ENCODE data around the gene SEPTIN12. TPM values are rescaled to one million over a fixed set of nuclear protein-coding genes. Genes with fewer than 3 reads are reported as not detected.
A peak's percentile ranks its signal among the peaks of the same experiment; 100 is the strongest.

Gene SEPTIN12
- total RNA-seq, 2 experiments from 2014 or later = not detected

GRCh38 chr16:4778050-4778392 lies 10.1 kb downstream of the SEPTIN12 start:
- H3K27me3 Mint-ChIP-seq = no peaks in the 10 kb centered on the region
- no peaks in the 10 kb centered on the region for H3K36me3 Mint-ChIP-seq
- H3K4me3 Mint-ChIP-seq = no peak overlapping the region
- no peaks in the 10 kb centered on the region for H3K4me1 Mint-ChIP-seq
- no peak for DNase-seq
- no peaks in the 10 kb centered on the region for H3K9me3 Mint-ChIP-seq
- H3K27ac Mint-ChIP-seq = no peak overlapping the region

DNA sequence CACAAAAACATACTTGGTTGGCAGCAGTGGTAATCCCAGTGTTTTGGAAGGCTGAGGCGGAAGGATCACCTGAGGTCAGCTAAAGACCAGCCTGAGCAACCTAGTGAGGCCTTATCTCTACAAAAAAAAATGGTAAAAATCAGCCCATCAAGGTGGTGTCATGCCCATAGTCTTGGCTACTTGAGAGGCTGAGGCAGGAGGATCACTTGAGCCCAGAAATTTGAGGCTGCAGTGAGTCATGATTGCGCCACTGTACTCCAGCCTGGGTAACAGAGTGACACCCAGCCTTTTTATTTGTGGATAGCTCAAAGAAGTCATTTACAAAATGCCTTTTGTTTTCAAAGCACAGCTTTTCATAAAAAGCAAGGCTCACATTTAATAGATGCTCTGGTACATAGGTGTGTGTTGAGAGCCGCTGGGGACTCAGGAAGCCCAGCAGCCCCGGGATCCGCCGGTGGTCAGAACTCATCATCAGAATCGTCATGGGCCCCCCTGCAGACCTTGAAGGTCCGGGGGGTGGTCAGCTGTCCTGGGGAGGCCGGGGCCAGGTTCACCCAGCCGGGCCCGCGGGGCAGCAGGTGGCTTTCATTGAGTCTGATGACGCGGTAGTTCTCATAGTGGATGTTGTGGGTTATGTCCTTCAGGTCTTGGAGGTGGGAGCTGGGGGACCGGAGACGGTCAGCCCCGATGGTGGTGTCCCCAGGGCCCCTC lies 10.7 kb downstream of the SEPTIN12 start:
- DNase-seq = no peak
- Mint-ChIP-seq H3K36me3 (no peaks in the 10 kb centered on the region), H3K4me1 (no peaks in the 10 kb centered on the region), H3K4me3 (no peak overlapping the region), H3K27ac (no peak overlapping the region), H3K27me3 (no peaks in the 10 kb centered on the region), H3K9me3 (no peaks in the 10 kb centered on the region)

GRCh38 chr16:4776141-4776705 lies 11.9 kb downstream of the SEPTIN12 start:
- no peaks in the 10 kb centered on the region for H3K36me3 Mint-ChIP-seq
- no peaks in the 10 kb centered on the region for H3K4me1 Mint-ChIP-seq
- no peaks in the 10 kb centered on the region for H3K27me3 Mint-ChIP-seq
- no peak overlapping the region for H3K4me3 Mint-ChIP-seq
- no peak overlapping the region for H3K27ac Mint-ChIP-seq
- no peaks in the 10 kb centered on the region for H3K9me3 Mint-ChIP-seq
- DNase-seq = no peak

GRCh38 chr16:4775005-4775404 lies 13.1 kb downstream of the SEPTIN12 start:
- no peak for DNase-seq
- H3K4me1 Mint-ChIP-seq = no peaks in the 10 kb centered on the region
- no peak overlapping the region for H3K27ac Mint-ChIP-seq
- H3K4me3 Mint-ChIP-seq = no peak overlapping the region
- no peaks in the 10 kb centered on the region for H3K9me3 Mint-ChIP-seq
- no peaks in the 10 kb centered on the region for H3K36me3 Mint-ChIP-seq
- H3K27me3 Mint-ChIP-seq = no peaks in the 10 kb centered on the region

GRCh38 chr16:4772351-4772750 lies 15.8 kb downstream of the SEPTIN12 start:
- Mint-ChIP-seq H3K27ac (no peak overlapping the region), H3K4me1 (peaks cover 10% of the 10 kb centered on the region), H3K4me3 (no peak overlapping the region), H3K9me3 (no peaks in the 10 kb centered on the region), H3K27me3 (no peaks in the 10 kb centered on the region), H3K36me3 (no peaks in the 10 kb centered on the region)
- no peak for DNase-seq

- no peaks in the 10 kb centered on the region for H3K36me3 Mint-ChIP-seq
- DNase-seq = no peak
- peaks cover 12% of the 10 kb centered on the region for H3K4me1 Mint-ChIP-seq
- H3K9me3 Mint-ChIP-seq = no peaks in the 10 kb centered on the region
- H3K4me3 Mint-ChIP-seq = no peak overlapping the region
- H3K27me3 Mint-ChIP-seq = no peaks in the 10 kb centered on the region
- no peak overlapping the region for H3K27ac Mint-ChIP-seq
Observed at GRCh38 chr16:4771646-4772045, 16.5 kb downstream of the SEPTIN12 start.

GRCh38 chr16:4769306-4769638 lies 18.9 kb downstream of the SEPTIN12 start:
- DNase-seq = no peak
- Mint-ChIP-seq H3K9me3 (no peaks in the 10 kb centered on the region), H3K4me3 (no peak overlapping the region), H3K27me3 (no peaks in the 10 kb centered on the region), H3K4me1 (peaks cover 19% of the 10 kb centered on the region), H3K27ac (no peak overlapping the region), H3K36me3 (no peaks in the 10 kb centered on the region)

DNA sequence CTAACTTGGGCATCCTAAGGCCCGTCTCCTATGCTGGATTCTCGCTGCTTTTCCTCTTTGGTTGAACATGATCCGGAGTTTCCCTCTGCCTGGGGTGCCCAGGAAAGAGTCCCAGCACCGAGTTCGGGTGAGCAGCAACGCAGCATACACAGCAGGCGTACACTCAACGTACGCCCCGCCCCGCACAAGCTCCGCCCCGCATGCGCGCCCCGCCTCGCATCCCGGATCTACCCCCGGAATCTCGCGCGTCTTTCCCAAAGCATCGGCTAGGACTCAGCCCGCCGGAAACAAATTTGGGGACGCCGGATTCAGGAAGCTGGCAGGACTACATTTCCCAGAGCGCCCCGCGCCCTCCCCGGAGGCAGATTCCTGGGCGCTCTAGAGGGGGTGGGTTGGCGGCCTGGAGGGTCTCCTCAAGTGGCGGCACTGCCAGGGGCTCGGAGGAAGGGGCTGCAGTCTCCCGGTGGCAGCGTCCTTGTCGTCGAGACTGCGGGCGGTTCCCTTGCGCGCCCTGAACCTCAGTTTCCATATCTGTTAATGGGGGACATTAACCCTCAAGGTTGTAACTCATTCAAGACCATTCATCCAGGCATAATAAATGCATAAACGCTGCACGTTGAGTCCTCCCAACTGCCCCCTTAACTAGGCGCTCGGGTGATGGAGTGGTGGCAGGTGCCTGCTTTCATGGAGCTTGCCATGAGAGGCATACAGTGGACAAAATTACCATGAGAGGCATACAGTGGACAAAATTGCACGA lies 19.4 kb downstream of the SEPTIN12 start:
- Mint-ChIP-seq H3K4me3 (peak overlapping the region; percentile 87), H3K4me1 (peaks cover 19% of the 10 kb centered on the region), H3K36me3 (no peaks in the 10 kb centered on the region), H3K27ac (peak overlapping the region; percentile 90), H3K27me3 (no peaks in the 10 kb centered on the region), H3K9me3 (no peaks in the 10 kb centered on the region)
- peak; percentile 90 for DNase-seq

- DNase-seq = no peak
- H3K27me3 Mint-ChIP-seq = no peaks in the 10 kb centered on the region
Observed at GRCh38 chr16:4767872-4768548, 20.1 kb downstream of the SEPTIN12 start.

DNA sequence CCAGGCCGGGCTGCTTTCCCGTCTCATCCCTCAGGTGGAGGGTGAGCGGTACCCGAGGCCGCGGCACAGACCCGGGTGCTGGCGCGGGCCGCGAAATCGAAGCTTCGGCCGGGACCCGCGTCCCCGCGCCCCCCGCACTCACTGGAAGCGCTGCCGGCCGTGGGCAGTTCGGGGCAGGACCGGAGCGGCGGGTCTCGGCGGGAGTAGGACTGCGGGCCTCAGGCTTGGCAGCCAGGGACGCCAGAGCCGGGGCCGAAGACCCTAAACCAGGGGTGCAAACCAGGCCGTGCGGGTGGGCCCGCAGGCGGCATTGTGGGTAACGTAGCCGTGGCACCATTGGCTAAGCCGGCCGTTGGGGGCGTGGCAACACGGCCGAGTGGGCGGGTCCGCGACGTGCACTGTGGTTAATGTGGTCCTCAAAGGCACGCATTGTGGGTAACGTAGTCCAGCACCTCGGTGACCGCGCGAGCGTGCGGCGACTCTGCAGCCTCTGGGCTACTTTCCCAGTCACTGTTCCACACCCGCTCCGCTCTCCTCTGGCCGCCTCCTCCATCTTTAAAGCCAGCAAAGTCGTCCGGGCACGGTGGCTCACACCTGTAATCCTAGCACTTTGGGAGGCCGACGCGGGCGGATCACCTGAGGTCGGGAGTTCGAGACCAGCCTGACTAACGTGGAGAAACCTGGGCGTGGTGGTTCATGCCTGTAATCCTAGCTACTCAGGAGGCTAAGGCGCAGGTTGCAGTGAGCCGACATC lies 21.1 kb downstream of the SEPTIN12 start, which contains the start of gene ZNF500:
Gene ZNF500, minus strand, starts transcription at position 288 of the 754 bp plus-strand sequence. CDS start 1,184 bp downstream, outside the sequence.
- peak within 1 kb of the TSS; percentile 90 for H3K27ac Mint-ChIP-seq
- H3K36me3 Mint-ChIP-seq = no peaks in the 10 kb centered on the region
- H3K27me3 Mint-ChIP-seq = no peaks in the 10 kb centered on the region
- H3K4me1 Mint-ChIP-seq = peaks cover 19% of the 10 kb centered on the region
- H3K9me3 Mint-ChIP-seq = no peaks in the 10 kb centered on the region
- DNase-seq = peak; percentile 93
- H3K4me3 Mint-ChIP-seq = peak within 1 kb of the TSS; percentile 87

More at GRCh38 chr16:4767872-4768548, 20.1 kb downstream of the SEPTIN12 start:
- H3K4me3 Mint-ChIP-seq = peak overlapping the region; percentile 87
- H3K36me3 Mint-ChIP-seq = no peaks in the 10 kb centered on the region
- no peaks in the 10 kb centered on the region for H3K9me3 Mint-ChIP-seq
- H3K4me1 Mint-ChIP-seq = peaks cover 19% of the 10 kb centered on the region
- H3K27ac Mint-ChIP-seq = peak overlapping the region; percentile 90

GRCh38 chr16:4765511-4766474 lies 22.4 kb downstream of the SEPTIN12 start:
- Mint-ChIP-seq H3K4me1 (peaks cover 19% of the 10 kb centered on the region), H3K36me3 (no peaks in the 10 kb centered on the region), H3K9me3 (no peaks in the 10 kb centered on the region)

GRCh38 chr16:4763791-4764190 lies 24.4 kb downstream of the SEPTIN12 start:
- no peaks in the 10 kb centered on the region for H3K9me3 Mint-ChIP-seq
- no peaks in the 10 kb centered on the region for H3K27me3 Mint-ChIP-seq
- no peak overlapping the region for H3K4me3 Mint-ChIP-seq
- H3K27ac Mint-ChIP-seq = no peak overlapping the region
- peaks cover 18% of the 10 kb centered on the region for H3K4me1 Mint-ChIP-seq
- H3K36me3 Mint-ChIP-seq = peaks cover 7% of the 10 kb centered on the region
- DNase-seq = no peak

More at GRCh38 chr16:4765511-4766474, 22.4 kb downstream of the SEPTIN12 start:
- H3K27me3 Mint-ChIP-seq = no peaks in the 10 kb centered on the region
- DNase-seq = no peak
- H3K27ac Mint-ChIP-seq = peak overlapping the region; percentile 86
- peak overlapping the region; percentile 85 for H3K4me3 Mint-ChIP-seq

GRCh38 chr16:4762205-4762604 lies 25.9 kb downstream of the SEPTIN12 start:
- H3K27ac Mint-ChIP-seq = no peak overlapping the region
- no peaks in the 10 kb centered on the region for H3K27me3 Mint-ChIP-seq
- no peak overlapping the region for H3K4me3 Mint-ChIP-seq
- peaks cover 8% of the 10 kb centered on the region for H3K4me1 Mint-ChIP-seq
- peaks cover 7% of the 10 kb centered on the region for H3K36me3 Mint-ChIP-seq
- H3K9me3 Mint-ChIP-seq = no peaks in the 10 kb centered on the region
- DNase-seq = no peak

Data from activated naive CD8-positive, alpha-beta T cell treated with anti-CD3 and anti-CD28 coated beads for 36 hours (primary cell).